ENCODE results near the gene CDK5R2. TPM values are rescaled to one million over a fixed set of nuclear protein-coding genes. Genes with fewer than 3 reads are reported as not detected.

The CDK5R2 gene
- total and polyA plus RNA-seq, 2 experiments from 2014 or later, result not detected

- Histone ChIP-seq H3K4me2 (ENCODE audit: unreplicated experiment) (no peak overlapping the region), H3K9me2 (ENCODE audit: insufficient read depth) (no peaks in the 10 kb centered on the region), H2AFZ (no peak overlapping the region), H3K79me2 (ENCODE audit: insufficient read depth) (no peaks in the 10 kb centered on the region), H3K27ac (no peak overlapping the region), H3F3A (ENCODE audit: insufficient read depth) (no peaks in the 10 kb centered on the region), H3K27me3 (replicated peaks; ENCODE audit: insufficient read depth) (peaks cover 61% of the 10 kb centered on the region), H3K36me3 (ENCODE audit: low read depth) (no peaks in the 10 kb centered on the region), H4K20me1 (ENCODE audit: insufficient read depth) (no peaks in the 10 kb centered on the region), H3K9me3 (ENCODE audit: low read depth) (no peaks in the 10 kb centered on the region), H3K4me1 (ENCODE audit: insufficient read depth) (no peaks in the 10 kb centered on the region), H3K4me3 (no peak overlapping the region), H3K9ac (no peak overlapping the region)
- no peak for DNase-seq
- TF ChIP-seq EZH2phosphoT487 (IDR thresholded peaks at IDR 0.05; ENCODE audit: insufficient read depth, low read depth), result no peak
- no peak for TF ChIP-seq EZH2 (IDR thresholded peaks at IDR 0.05; ENCODE audit: insufficient read depth, poor library complexity, severe bottlenecking)
- 46 to 55% methylated on average over 1 of the region's 1 CpG for WGBS, 2 experiments (ENCODE audit: low coverage in 1 of 2, low lambda C conversion rate in 2 of 2, missing lambda C conversion rate in 2 of 2)
- in situ Hi-C loops (cut with MboI), result no loop called here
Measured at GRCh38 chr2:218944759-218945404, 14.6 kb upstream of the CDK5R2 start.

GRCh38 chr2:218946621-218947020 is 12.8 kb upstream of the CDK5R2 start:
- no peaks in the 10 kb centered on the region for H3K79me2 ChIP-seq (ENCODE audit: insufficient read depth)
- WGBS, 2 experiments (ENCODE audit: low coverage in 1 of 2, low lambda C conversion rate in 2 of 2, missing lambda C conversion rate in 2 of 2), result 6% methylated on average over 1 of the region's 1 CpG; no CpG with 5 or more reads in 1 of the 2 experiments
- H3K36me3 ChIP-seq (ENCODE audit: low read depth), result no peaks in the 10 kb centered on the region
- DNase-seq, result no peak
- peaks cover 58% of the 10 kb centered on the region for H3K27me3 ChIP-seq (replicated peaks; ENCODE audit: insufficient read depth)
- H2AFZ ChIP-seq, result no peak overlapping the region
- in situ Hi-C loops (cut with MboI), result no loop called here
- TF ChIP-seq EZH2phosphoT487 (IDR thresholded peaks at IDR 0.05; ENCODE audit: insufficient read depth, low read depth) (no peak), EZH2 (IDR thresholded peaks at IDR 0.05; ENCODE audit: insufficient read depth, poor library complexity, severe bottlenecking) (no peak)
- H3K9ac ChIP-seq, result no peak overlapping the region
- no peaks in the 10 kb centered on the region for H3K9me2 ChIP-seq (ENCODE audit: insufficient read depth)
- no peak overlapping the region for H3K27ac ChIP-seq
- no peaks in the 10 kb centered on the region for H3K9me3 ChIP-seq (ENCODE audit: low read depth)
- H3K4me3 ChIP-seq, result no peak overlapping the region
- H3K4me1 ChIP-seq (ENCODE audit: insufficient read depth), result no peaks in the 10 kb centered on the region
- no peak overlapping the region for H3K4me2 ChIP-seq (ENCODE audit: unreplicated experiment)
- H4K20me1 ChIP-seq (ENCODE audit: insufficient read depth), result no peaks in the 10 kb centered on the region
- no peaks in the 10 kb centered on the region for H3F3A ChIP-seq (ENCODE audit: insufficient read depth)

GRCh38 chr2:218952160-218952559 is 7.3 kb upstream of the CDK5R2 start:
- no peak overlapping the region for H3K9ac ChIP-seq
- no peaks in the 10 kb centered on the region for H3K36me3 ChIP-seq (ENCODE audit: low read depth)
- no peaks in the 10 kb centered on the region for H3K4me1 ChIP-seq (ENCODE audit: insufficient read depth)
- H3K79me2 ChIP-seq (ENCODE audit: insufficient read depth), result no peaks in the 10 kb centered on the region
- H3K9me2 ChIP-seq (ENCODE audit: insufficient read depth), result no peaks in the 10 kb centered on the region
- no peaks in the 10 kb centered on the region for H4K20me1 ChIP-seq (ENCODE audit: insufficient read depth)
- H2AFZ ChIP-seq, result no peak overlapping the region
- H3K4me3 ChIP-seq, result no peak overlapping the region
- no peaks in the 10 kb centered on the region for H3K9me3 ChIP-seq (ENCODE audit: low read depth)
- no peak for TF ChIP-seq EZH2phosphoT487 (IDR thresholded peaks at IDR 0.05; ENCODE audit: insufficient read depth, low read depth)
- no peak for TF ChIP-seq EZH2 (IDR thresholded peaks at IDR 0.05; ENCODE audit: insufficient read depth, poor library complexity, severe bottlenecking)
- in situ Hi-C loops (cut with MboI), result no loop called here
- no peak overlapping the region for H3K27ac ChIP-seq
- H3F3A ChIP-seq (ENCODE audit: insufficient read depth), result no peaks in the 10 kb centered on the region
- H3K27me3 ChIP-seq (replicated peaks; ENCODE audit: insufficient read depth), result peaks cover 44% of the 10 kb centered on the region
- H3K4me2 ChIP-seq (ENCODE audit: unreplicated experiment), result no peak overlapping the region
- DNase-seq, result no peak
- WGBS, 2 experiments (ENCODE audit: low coverage in 1 of 2, low lambda C conversion rate in 2 of 2, missing lambda C conversion rate in 2 of 2), result 75 to 82% methylated on average over 7 of the region's 7 CpGs

- no peaks in the 10 kb centered on the region for H3F3A ChIP-seq (ENCODE audit: insufficient read depth)
- H3K36me3 ChIP-seq (ENCODE audit: low read depth), result no peaks in the 10 kb centered on the region
- no peaks in the 10 kb centered on the region for H3K4me1 ChIP-seq (ENCODE audit: insufficient read depth)
- TF ChIP-seq EZH2phosphoT487 (IDR thresholded peaks at IDR 0.05; ENCODE audit: insufficient read depth, low read depth) (no peak), EZH2 (IDR thresholded peaks at IDR 0.05; ENCODE audit: insufficient read depth, poor library complexity, severe bottlenecking) (no peak)
- H3K27ac ChIP-seq, result no peak overlapping the region
- 55 to 70% methylated on average over 13 to 18 of the region's 18 CpGs for WGBS, 2 experiments (ENCODE audit: low coverage in 1 of 2, low lambda C conversion rate in 2 of 2, missing lambda C conversion rate in 2 of 2)
- peaks cover 34% of the 10 kb centered on the region for H3K27me3 ChIP-seq (replicated peaks; ENCODE audit: insufficient read depth)
- H3K9me2 ChIP-seq (ENCODE audit: insufficient read depth), result no peaks in the 10 kb centered on the region
- in situ Hi-C loops (cut with MboI), result no loop called here
- no peaks in the 10 kb centered on the region for H3K9me3 ChIP-seq (ENCODE audit: low read depth)
- H4K20me1 ChIP-seq (ENCODE audit: insufficient read depth), result no peaks in the 10 kb centered on the region
- no peak overlapping the region for H3K9ac ChIP-seq
- H2AFZ ChIP-seq, result no peak overlapping the region
- no peaks in the 10 kb centered on the region for H3K79me2 ChIP-seq (ENCODE audit: insufficient read depth)
- no peak for DNase-seq
- no peak overlapping the region for H3K4me3 ChIP-seq
- no peak overlapping the region for H3K4me2 ChIP-seq (ENCODE audit: unreplicated experiment)
Measured at GRCh38 chr2:218953366-218953954, 6.0 kb upstream of the CDK5R2 start.

Measured in GM23248 (cell line).